ENCODE results near the gene HEBP2. TPM values are rescaled to one million over a fixed set of nuclear protein-coding genes. Genes with fewer than 3 reads are reported as not detected.

Gene HEBP2
- total and polyA plus RNA-seq, 2 donors (not counting 3 experiments of a cell fraction or from before 2014, with no cell fraction given), result 22.5 to 75.3 TPM

- Histone ChIP-seq H3K4me1 (ENCODE audit: control insufficient read depth, extremely low read depth, insufficient read depth, low read length) (no peaks in the 10 kb centered on the region), H4K20me1 (replicated peaks; ENCODE audit: control insufficient read depth, extremely low read depth, insufficient read depth, low read length) (no peaks in the 10 kb centered on the region), H3K9me1 (replicated peaks; ENCODE audit: control insufficient read depth, extremely low read depth, insufficient read depth, low read length) (peaks cover 2% of the 10 kb centered on the region), H3K79me2 (ENCODE audit: control insufficient read depth, insufficient read depth, low read length) (no peaks in the 10 kb centered on the region), H3K27me3 (ENCODE audit: control insufficient read depth in 2 of 2, insufficient read depth in 2 of 2, low read length in 2 of 2) (no peaks in the 10 kb centered on the region), H3K4me2 (ENCODE audit: insufficient read depth, low read length) (no peak overlapping the region), H3K9ac (replicated peaks; ENCODE audit: extremely low read depth, insufficient read depth, low read length) (no peak overlapping the region), H3K27ac (ENCODE audit: insufficient read depth, low read depth, low read length) (no peak overlapping the region), H3K36me3 (ENCODE audit: control insufficient read depth in 2 of 2, extremely low read depth in 1 of 2, insufficient read depth in 2 of 2, low read length in 2 of 2) (no peaks in the 10 kb centered on the region), H2AFZ (ENCODE audit: low read depth, low read length) (no peak overlapping the region), H3K9me3 (replicated peaks; ENCODE audit: control insufficient read depth, insufficient read depth, low read length) (no peaks in the 10 kb centered on the region), H3K4me3 (replicated peaks in 1 of 3; ENCODE audit: insufficient read depth in 1 of 3, low read depth in 1 of 3, low read length in 3 of 3) (no peak overlapping the region)
- BruUV-seq (replicated peaks), result no TSS peak
- FAIRE-seq (no peak), DNase-seq (ENCODE audit: low read depth, low spot score) (no peak)
- intact Hi-C loops (cut with micrococcal nuclease) (no loop called here), dilution Hi-C loops (cut with MboI; ENCODE audit: extremely low pct_ligation_motif_present, low sequenced_read_pairs) (no loop called here)
- POLR2A ChIA-PET, result no interaction called here
- CTCF ChIA-PET, result interaction anchor here (1.1 kb wide), 1 partner anchor 11 kb away, joined by 3 read pairs; no protein-coding TSS in a partner anchor
- TF ChIP-seq MYC (IDR thresholded peaks at IDR 0.05; ENCODE audit: low read depth, low read length) (no peak), JUN (IDR thresholded peaks at IDR 0.05; ENCODE audit: borderline replicate concordance, insufficient read depth, insufficient read length, low read depth) (no peak)
- TF ChIP-seq, protein P1, sequence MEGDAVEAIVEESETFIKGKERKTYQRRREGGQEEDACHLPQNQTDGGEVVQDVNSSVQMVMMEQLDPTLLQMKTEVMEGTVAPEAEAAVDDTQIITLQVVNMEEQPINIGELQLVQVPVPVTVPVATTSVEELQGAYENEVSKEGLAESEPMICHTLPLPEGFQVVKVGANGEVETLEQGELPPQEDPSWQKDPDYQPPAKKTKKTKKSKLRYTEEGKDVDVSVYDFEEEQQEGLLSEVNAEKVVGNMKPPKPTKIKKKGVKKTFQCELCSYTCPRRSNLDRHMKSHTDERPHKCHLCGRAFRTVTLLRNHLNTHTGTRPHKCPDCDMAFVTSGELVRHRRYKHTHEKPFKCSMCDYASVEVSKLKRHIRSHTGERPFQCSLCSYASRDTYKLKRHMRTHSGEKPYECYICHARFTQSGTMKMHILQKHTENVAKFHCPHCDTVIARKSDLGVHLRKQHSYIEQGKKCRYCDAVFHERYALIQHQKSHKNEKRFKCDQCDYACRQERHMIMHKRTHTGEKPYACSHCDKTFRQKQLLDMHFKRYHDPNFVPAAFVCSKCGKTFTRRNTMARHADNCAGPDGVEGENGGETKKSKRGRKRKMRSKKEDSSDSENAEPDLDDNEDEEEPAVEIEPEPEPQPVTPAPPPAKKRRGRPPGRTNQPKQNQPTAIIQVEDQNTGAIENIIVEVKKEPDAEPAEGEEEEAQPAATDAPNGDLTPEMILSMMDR (IDR thresholded peaks at IDR 0.05; ENCODE audit: extremely low read depth in 1 of 2, insufficient read depth in 1 of 2, low read depth in 1 of 2, low read length in 2 of 2), result no peak
- TF ChIP-seq, protein P2, sequence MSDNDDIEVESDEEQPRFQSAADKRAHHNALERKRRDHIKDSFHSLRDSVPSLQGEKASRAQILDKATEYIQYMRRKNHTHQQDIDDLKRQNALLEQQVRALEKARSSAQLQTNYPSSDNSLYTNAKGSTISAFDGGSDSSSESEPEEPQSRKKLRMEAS (IDR thresholded peaks at IDR 0.05; ENCODE audit: insufficient read depth, insufficient read length), result no peak
Measured at GRCh38 chr6:138387577-138388368, 16.2 kb upstream of the HEBP2 start.

Measured in endothelial cell of umbilical vein (primary cell).